ENCODE measurements around the gene KDM4E. TPM values are rescaled to one million over a fixed set of nuclear protein-coding genes. Genes with fewer than 3 reads are reported as not detected.

Gene KDM4E
- total and polyA plus RNA-seq, 9 of the 15 experiments (the other 6 are each of a cell fraction or from before 2014, with no cell fraction given), result 0.04 TPM; not detected in 8

- TF ChIP-seq CTBP1 (IDR thresholded peaks at IDR 0.05; ENCODE audit: borderline replicate concordance), result peak; percentile 82; the same call in 1 of the 2 replicates
- peak; percentile 88 for TF ChIP-seq NFRKB (IDR thresholded peaks at IDR 0.05; ENCODE audit: low read depth)
- peak; percentile 82 to 84 for TF ChIP-seq UBTF (IDR thresholded peaks at IDR 0.05; ENCODE audit: borderline replicate concordance in 1 of 2, low read depth in 2 of 2, low read length in 2 of 2)
- TF ChIP-seq DMBX1 (CRISPR knock-in tag; IDR thresholded peaks at IDR 0.05; ENCODE audit: borderline replicate concordance), result peak; percentile 4; the same call in 1 of the 2 replicates
- TF ChIP-seq ETV5 (CRISPR knock-in tag; IDR thresholded peaks at IDR 0.05; ENCODE audit: low read depth), result peak; percentile 50; the same call in 1 of the 2 replicates
- peak; percentile 73 for TF ChIP-seq CREM (IDR thresholded peaks at IDR 0.05; ENCODE audit: low read depth)
- peak; percentile 28; the same call in 1 of the 2 replicates for TF ChIP-seq TOE1 (IDR thresholded peaks at IDR 0.05; ENCODE audit: borderline replicate concordance)
- TF ChIP-seq TOE1 (CRISPR knock-in tag; IDR thresholded peaks at IDR 0.05; ENCODE audit: borderline replicate concordance, low read depth), result no peak
- TF ChIP-seq TAL1 (IDR thresholded peaks at IDR 0.05), result no peak
- TF ChIP-seq E2F6 (IDR thresholded peaks at IDR 0.05; ENCODE audit: borderline replicate concordance in 1 of 2, extremely low read depth in 1 of 2, insufficient read depth in 1 of 2, insufficient read length in 1 of 2, low read depth in 1 of 2, low read length in 1 of 2, poor library complexity in 1 of 2, severe bottlenecking in 1 of 2), result peak; percentile 56 to 72
- peak; percentile 75 for TF ChIP-seq ZBTB17 (CRISPR knock-in tag; IDR thresholded peaks at IDR 0.05)
- TF ChIP-seq CHD1 (IDR thresholded peaks at IDR 0.05; ENCODE audit: low read length), result peak; percentile 87
- peak; percentile 49; the same call in 1 of the 2 replicates for TF ChIP-seq ELF1 (tag; IDR thresholded peaks at IDR 0.05)
- peak; percentile 86 for TF ChIP-seq HNRNPLL (IDR thresholded peaks at IDR 0.05; ENCODE audit: low read depth, low read length, poor library complexity, severe bottlenecking)
- TF ChIP-seq FOXM1 (IDR thresholded peaks at IDR 0.05; ENCODE audit: low read depth), result no peak
- peak; percentile 38; the same call in 1 of the 2 replicates for TF ChIP-seq FOXM1 (CRISPR knock-in tag; IDR thresholded peaks at IDR 0.05; ENCODE audit: low read depth)
- TF ChIP-seq MTA1 (IDR thresholded peaks at IDR 0.05; ENCODE audit: borderline replicate concordance), result no peak
- peak; percentile 88 for TF ChIP-seq ZNF609 (CRISPR knock-in tag; IDR thresholded peaks at IDR 0.05; ENCODE audit: borderline replicate concordance)
- no peak for TF ChIP-seq PURB (CRISPR knock-in tag; IDR thresholded peaks at IDR 0.05; ENCODE audit: low read depth)
These were observed 42.2 kb downstream of the KDM4E start (continued) for GRCh38 chr11:95067039-95067840.

Measured in K562 (cell line).